Measurements from ENCODE around the gene CC2D1A.

DNA sequence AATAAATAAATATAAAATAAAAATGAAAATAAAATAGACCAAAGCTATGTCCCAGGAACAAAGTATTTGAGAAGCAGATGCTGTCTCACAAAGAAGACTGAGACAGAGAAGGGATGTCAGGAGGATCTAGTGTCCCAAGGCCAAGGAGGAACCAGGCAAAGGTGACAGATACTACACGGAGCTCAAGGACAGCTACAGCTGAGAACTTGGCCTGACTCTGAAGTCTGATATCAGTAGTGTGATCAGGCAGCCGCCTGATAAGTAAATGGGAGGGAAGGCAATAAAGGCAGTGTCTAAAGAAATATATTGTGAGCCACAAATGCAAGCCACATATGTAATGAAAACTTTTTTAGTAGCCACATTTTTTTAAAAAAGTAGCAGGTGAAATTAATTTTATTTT is 49.5 kb upstream of the CC2D1A start:
- no peak for TF ChIP-seq POLR2AphosphoS5 (IDR thresholded peaks at IDR 0.05; ENCODE audit: borderline replicate concordance, low read depth, low read length)
- TF ChIP-seq EZH2 (IDR thresholded peaks at IDR 0.05), result no peak
